ENCODE data around the gene RAPSN.

The RAPSN gene

GRCh38 chr11:47445840-47446239 is 3.1 kb downstream of the RAPSN start:
- no peak for DNase-seq (ENCODE audit: extremely low read depth, low read depth)
- TF ChIP-seq, protein P1, sequence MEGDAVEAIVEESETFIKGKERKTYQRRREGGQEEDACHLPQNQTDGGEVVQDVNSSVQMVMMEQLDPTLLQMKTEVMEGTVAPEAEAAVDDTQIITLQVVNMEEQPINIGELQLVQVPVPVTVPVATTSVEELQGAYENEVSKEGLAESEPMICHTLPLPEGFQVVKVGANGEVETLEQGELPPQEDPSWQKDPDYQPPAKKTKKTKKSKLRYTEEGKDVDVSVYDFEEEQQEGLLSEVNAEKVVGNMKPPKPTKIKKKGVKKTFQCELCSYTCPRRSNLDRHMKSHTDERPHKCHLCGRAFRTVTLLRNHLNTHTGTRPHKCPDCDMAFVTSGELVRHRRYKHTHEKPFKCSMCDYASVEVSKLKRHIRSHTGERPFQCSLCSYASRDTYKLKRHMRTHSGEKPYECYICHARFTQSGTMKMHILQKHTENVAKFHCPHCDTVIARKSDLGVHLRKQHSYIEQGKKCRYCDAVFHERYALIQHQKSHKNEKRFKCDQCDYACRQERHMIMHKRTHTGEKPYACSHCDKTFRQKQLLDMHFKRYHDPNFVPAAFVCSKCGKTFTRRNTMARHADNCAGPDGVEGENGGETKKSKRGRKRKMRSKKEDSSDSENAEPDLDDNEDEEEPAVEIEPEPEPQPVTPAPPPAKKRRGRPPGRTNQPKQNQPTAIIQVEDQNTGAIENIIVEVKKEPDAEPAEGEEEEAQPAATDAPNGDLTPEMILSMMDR (IDR thresholded peaks at IDR 0.05; ENCODE audit: low read depth, low read length, missing control alignments): no peak
- H3K4me3 ChIP-seq (replicated peaks; ENCODE audit: low read depth, low read length): no peak overlapping the region

DNA sequence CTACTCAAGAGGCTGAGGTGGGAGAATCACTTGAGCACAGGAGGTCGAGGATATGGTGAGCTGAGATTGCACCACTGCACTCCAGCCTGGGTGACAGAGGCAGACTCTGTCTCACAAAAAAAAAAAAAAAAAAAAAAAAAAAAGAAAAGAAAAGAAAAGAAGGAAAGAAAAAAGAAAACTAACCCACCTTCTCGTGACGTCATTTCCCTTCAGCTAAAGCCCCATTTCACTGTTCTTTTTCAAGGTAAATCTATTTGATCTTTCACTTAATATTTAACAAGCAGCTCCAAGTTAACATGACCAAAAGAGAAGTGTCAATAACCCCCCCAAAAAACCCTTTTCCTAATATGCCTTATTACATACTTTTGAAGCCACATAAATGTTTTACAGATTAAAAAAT is 5.1 kb downstream of the RAPSN start:
- TF ChIP-seq, protein P1 (IDR thresholded peaks at IDR 0.05; ENCODE audit: low read depth, low read length, missing control alignments): no peak
- no peak overlapping the region for H3K4me3 ChIP-seq (replicated peaks; ENCODE audit: low read depth, low read length)
- DNase-seq (ENCODE audit: extremely low read depth, low read depth): no peak

DNA sequence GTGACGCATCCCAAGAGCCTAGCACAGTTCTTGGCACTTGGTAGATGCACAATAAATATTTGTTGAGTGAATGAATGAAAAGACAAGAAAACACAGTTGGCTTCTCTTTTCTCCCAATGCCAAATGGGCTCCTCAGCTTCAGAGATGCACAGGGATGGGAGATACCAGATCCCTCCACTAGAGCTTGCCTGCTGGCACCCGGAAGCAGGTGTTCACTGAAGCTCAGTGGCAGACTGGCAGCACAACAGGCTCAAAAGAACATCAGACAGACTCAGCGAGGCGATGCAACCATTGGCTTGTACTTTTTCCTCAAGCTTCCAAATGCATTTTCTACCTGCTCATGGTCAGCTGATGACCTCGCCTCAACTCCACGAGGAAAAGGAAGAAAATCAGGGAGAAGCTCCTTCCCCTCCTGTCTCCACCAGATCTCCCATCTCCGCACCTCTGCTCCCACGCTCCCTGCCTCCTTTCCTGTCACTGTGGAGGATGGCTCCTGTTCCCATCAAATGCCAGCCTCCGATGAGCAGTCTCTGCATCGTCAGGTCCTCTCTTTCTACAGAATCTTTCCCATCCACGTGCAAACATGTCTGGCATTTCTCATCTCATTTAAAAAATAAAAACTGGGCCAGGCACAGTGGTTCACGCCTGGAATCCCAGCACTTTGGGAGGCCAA is 5.8 kb downstream of the RAPSN start:
- TF ChIP-seq, protein P1 (IDR thresholded peaks at IDR 0.05; ENCODE audit: low read depth, low read length, missing control alignments): no peak
- DNase-seq (ENCODE audit: extremely low read depth, low read depth): no peak
- H3K4me3 ChIP-seq (replicated peaks; ENCODE audit: low read depth, low read length): no peak overlapping the region

DNA sequence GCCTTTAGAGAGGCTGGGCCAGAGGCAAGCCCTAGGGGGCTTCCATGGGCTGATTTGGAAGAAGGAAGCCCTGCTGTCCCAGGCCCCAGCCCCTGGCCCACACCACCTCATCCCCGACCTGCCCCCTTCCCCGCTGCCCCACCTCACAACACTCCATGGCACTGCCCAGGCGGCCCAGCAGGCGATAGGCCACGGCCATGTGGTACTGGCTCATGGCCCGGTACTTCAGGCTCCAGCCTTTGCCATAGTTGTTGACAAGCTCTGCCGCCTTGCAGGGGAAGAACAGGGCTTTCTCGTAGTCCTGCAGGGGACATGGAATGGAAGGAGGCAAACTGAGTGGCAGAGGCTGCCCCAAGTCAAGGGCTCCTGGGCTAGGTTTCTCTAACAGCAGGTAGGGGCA is 6.4 kb downstream of the RAPSN start:
- no peak overlapping the region for H3K4me3 ChIP-seq (replicated peaks; ENCODE audit: low read depth, low read length)
- no peak for DNase-seq (ENCODE audit: extremely low read depth, low read depth)
- TF ChIP-seq, protein P1 (IDR thresholded peaks at IDR 0.05; ENCODE audit: low read depth, low read length, missing control alignments): no peak

GRCh38 chr11:47441421-47441820 is 7.5 kb downstream of the RAPSN start:
- no peak for DNase-seq (ENCODE audit: extremely low read depth, low read depth)
- no peak overlapping the region for H3K4me3 ChIP-seq (replicated peaks; ENCODE audit: low read depth, low read length)
- TF ChIP-seq, protein P1 (IDR thresholded peaks at IDR 0.05; ENCODE audit: low read depth, low read length, missing control alignments): no peak

- no peak for DNase-seq (ENCODE audit: extremely low read depth, low read depth)
- H3K4me3 ChIP-seq (replicated peaks; ENCODE audit: low read depth, low read length): no peak overlapping the region
- TF ChIP-seq, protein P1 (IDR thresholded peaks at IDR 0.05; ENCODE audit: low read depth, low read length, missing control alignments): no peak
These were observed 8.9 kb downstream of the RAPSN start for GRCh38 chr11:47440054-47440476.

- no peak overlapping the region for H3K4me3 ChIP-seq (replicated peaks; ENCODE audit: low read depth, low read length)
- no peak for DNase-seq (ENCODE audit: extremely low read depth, low read depth)
- TF ChIP-seq, protein P1 (IDR thresholded peaks at IDR 0.05; ENCODE audit: low read depth, low read length, missing control alignments): no peak
These were observed 10.2 kb downstream of the RAPSN start for GRCh38 chr11:47438721-47439120.

All from HFF-Myc (cell line).